Measurements from ENCODE around the gene RFX4. TPM values are rescaled to one million over a fixed set of nuclear protein-coding genes. Genes with fewer than 3 reads are reported as not detected.

The RFX4 gene
- total and polyA plus RNA-seq, 12 donors = 0.08 TPM; not detected in 11

GRCh38 chr12:106733660-106734059 lies 150.9 kb downstream of the RFX4 start:
- H3K4me3 ChIP-seq = no peak overlapping the region
- DNase-seq = no peak
- no peaks in the 10 kb centered on the region for H3K4me1 ChIP-seq (replicated peaks in 1 of 2)
- no peak overlapping the region for H3K27ac ChIP-seq
- no peaks in the 10 kb centered on the region for H3K9me3 ChIP-seq (replicated peaks in 1 of 3)
- no peak for TF ChIP-seq CTCF (IDR thresholded peaks at IDR 0.05)
- no peak for TF ChIP-seq POLR2A (IDR thresholded peaks at IDR 0.05)
- H3K36me3 ChIP-seq (replicated peaks in 1 of 2) = no peaks in the 10 kb centered on the region
- no peaks in the 10 kb centered on the region for H3K27me3 ChIP-seq
- intact Hi-C loops (cut with DNase I) = no loop called here
- WGBS, 4 donors = 78 to 97% (median 84%) methylated on average over 4 of the region's 4 CpGs

GRCh38 chr12:106736051-106736957 lies 153.5 kb downstream of the RFX4 start:
- Histone ChIP-seq H3K4me3 (no peak overlapping the region), H3K27me3 (no peaks in the 10 kb centered on the region), H3K4me1 (replicated peaks in 1 of 2) (peaks cover 7% of the 10 kb centered on the region in 2 donors), H3K9me3 (replicated peaks in 1 of 3) (no peaks in the 10 kb centered on the region), H3K36me3 (replicated peaks in 1 of 2) (no peaks in the 10 kb centered on the region), H3K27ac (no peak overlapping the region)
- no peak for TF ChIP-seq CTCF (IDR thresholded peaks at IDR 0.05)
- no peak for TF ChIP-seq POLR2A (IDR thresholded peaks at IDR 0.05)
- 78 to 91% (median 85%) methylated on average over 9 of the region's 9 CpGs for WGBS, 4 donors
- intact Hi-C loops (cut with DNase I) = no loop called here
- DNase-seq = no peak

- H3K4me3 ChIP-seq = no peak overlapping the region
- WGBS, 4 donors = 25 to 41% (median 28%) methylated on average over 4 of the region's 4 CpGs
- H3K9me3 ChIP-seq (replicated peaks in 1 of 3) = no peaks in the 10 kb centered on the region
- no peaks in the 10 kb centered on the region for H3K36me3 ChIP-seq (replicated peaks in 1 of 2)
- intact Hi-C loops (cut with DNase I) = no loop called here
- H3K27ac ChIP-seq = no peak overlapping the region
- no peaks in the 10 kb centered on the region for H3K27me3 ChIP-seq
- TF ChIP-seq CTCF (IDR thresholded peaks at IDR 0.05) = no peak
- TF ChIP-seq POLR2A (IDR thresholded peaks at IDR 0.05) = no peak
- no peak for DNase-seq
- peaks cover 7% of the 10 kb centered on the region in 2 donors for H3K4me1 ChIP-seq (replicated peaks in 1 of 2)
These were observed 156.5 kb downstream of the RFX4 start for GRCh38 chr12:106739318-106739717.

- Histone ChIP-seq H3K27me3 (no peaks in the 10 kb centered on the region), H3K36me3 (replicated peaks in 1 of 2) (no peaks in the 10 kb centered on the region), H3K4me3 (no peak overlapping the region), H3K27ac (no peak overlapping the region), H3K9me3 (replicated peaks in 1 of 3) (no peaks in the 10 kb centered on the region), H3K4me1 (replicated peaks in 1 of 2) (peaks cover 7% of the 10 kb centered on the region in 2 donors)
- no peak for DNase-seq
- TF ChIP-seq POLR2A (IDR thresholded peaks at IDR 0.05) = no peak
- TF ChIP-seq CTCF (IDR thresholded peaks at IDR 0.05) = no peak
- intact Hi-C loops (cut with DNase I) = no loop called here
- WGBS, 4 donors = 54 to 61% (median 56%) methylated on average over 10 of the region's 10 CpGs
These were observed 157.2 kb downstream of the RFX4 start for GRCh38 chr12:106739815-106740530.

All from adrenal gland (tissue), 12 donors.